Vagina (tissue), 2 donors: ENCODE measurements around the gene PAX8. TPM values are rescaled to one million over a fixed set of nuclear protein-coding genes. Genes with fewer than 3 reads are reported as not detected.

Experiments
- DNase-seq, 2 donors: peaks; one replicate each; pipeline ENCODE4 v3.0.0-alpha.2; 2017; ENCODE audit errors: extremely low spot score in 2 of 2
- H3K27ac ChIP-seq: fragments of 200-600 bp; sonication (generic); one replicate; pipeline ENCODE4 v1.5.1; 2019
- H3K27me3 ChIP-seq: fragments of 200-600 bp; sonication (generic); one replicate; pipeline ENCODE4 v1.5.1; 2019
- H3K36me3 ChIP-seq, 2 donors: fragments of 200-600 bp; sonication (generic); one replicate each; pipeline ENCODE4 v1.5.1; 2017 to 2019
- H3K4me1 ChIP-seq: fragments of 200-600 bp; sonication (generic); one replicate; pipeline ENCODE4 v1.5.1; 2019
- H3K4me3 ChIP-seq, 2 donors: fragments of 200-600 bp; sonication (generic); 1 replicate in 1 of 2; 2 replicates in 1 of 2; pipeline ENCODE4 v1.5.1; 2016 to 2019
- H3K9me3 ChIP-seq: fragments of 200-600 bp; sonication (generic); one replicate; pipeline ENCODE4 v1.5.1; 2019
- CTCF ChIP-seq, 3 experiments: fragments of 450-650 bp in 2 of 3; fragments of 200-600 bp in 1 of 3; sonication (generic) in 1 of 3; IDR thresholded peaks; one replicate each; pipeline ENCODE4 v1.5.1; 2017 to 2019; ENCODE audit warnings: antibody characterized with exemption in 3 of 3, mild to moderate bottlenecking in 2 of 3, moderate library complexity in 2 of 3
- POLR2A ChIP-seq, 2 donors: fragments of 450-650 bp; IDR thresholded peaks; one replicate each; pipeline ENCODE4 v1.6.1; 2017; ENCODE audit warnings: antibody characterized with exemption in 2 of 2, mild to moderate bottlenecking in 2 of 2, moderate library complexity in 2 of 2
- POLR2AphosphoS5 ChIP-seq, 2 donors: sonication (generic); formaldehyde crosslinking; IDR thresholded peaks; one replicate each; pipeline ENCODE4 v1.9.0; 2017; ENCODE audit warnings: antibody characterized with exemption in 2 of 2, mild to moderate bottlenecking in 2 of 2, low read depth in 1 of 2; ENCODE audit not compliant: insufficient read depth in 1 of 2
- intact Hi-C: fragments of 100-400 bp; cut with DNase I; formaldehyde crosslinking; loops from one replicate; pipeline ENCODE4 v1.15.1; 2023
- total RNA-seq: library from RNA; depleted of rRNA; stranded (reverse); fragments of >200 nt; gene quantifications from one replicate; pipeline ENCODE4 v1.2.3, GENCODE V29; 2016

The PAX8 gene
- total RNA-seq, 1 donor from 2014 or later = 1.7 TPM

GRCh38 chr2:113175042-113175628 is 103.6 kb downstream of the PAX8 start:
- intact Hi-C loops = no loop called here
- H3K4me3 ChIP-seq = peak overlapping the region in 1 of 2 donors; percentile 32
- no peaks in the 10 kb centered on the region for H3K27me3 ChIP-seq
- TF ChIP-seq CTCF (IDR thresholded peaks at IDR 0.05) = no peak
- no peak for TF ChIP-seq POLR2AphosphoS5 (IDR thresholded peaks at IDR 0.05; ENCODE audit: insufficient read depth in 1 of 2, low read depth in 1 of 2)
- no peak for TF ChIP-seq POLR2A (IDR thresholded peaks at IDR 0.05)
- no peaks in the 10 kb centered on the region for H3K36me3 ChIP-seq
- no peaks in the 10 kb centered on the region for H3K9me3 ChIP-seq
- DNase-seq = no peak
- no peak overlapping the region for H3K27ac ChIP-seq
- no peaks in the 10 kb centered on the region for H3K4me1 ChIP-seq

- Histone ChIP-seq H3K27ac (no peak overlapping the region), H3K36me3 (no peaks in the 10 kb centered on the region), H3K4me3 (peak overlapping the region in 1 of 2 donors; percentile 32), H3K27me3 (no peaks in the 10 kb centered on the region), H3K4me1 (no peaks in the 10 kb centered on the region), H3K9me3 (no peaks in the 10 kb centered on the region)
- TF ChIP-seq POLR2AphosphoS5 (IDR thresholded peaks at IDR 0.05; ENCODE audit: insufficient read depth in 1 of 2, low read depth in 1 of 2) (no peak), POLR2A (IDR thresholded peaks at IDR 0.05) (no peak), CTCF (IDR thresholded peaks at IDR 0.05) (no peak)
- DNase-seq = no peak
- intact Hi-C loops = no loop called here
These were observed 104.4 kb downstream of the PAX8 start for GRCh38 chr2:113174376-113174750.

DNA sequence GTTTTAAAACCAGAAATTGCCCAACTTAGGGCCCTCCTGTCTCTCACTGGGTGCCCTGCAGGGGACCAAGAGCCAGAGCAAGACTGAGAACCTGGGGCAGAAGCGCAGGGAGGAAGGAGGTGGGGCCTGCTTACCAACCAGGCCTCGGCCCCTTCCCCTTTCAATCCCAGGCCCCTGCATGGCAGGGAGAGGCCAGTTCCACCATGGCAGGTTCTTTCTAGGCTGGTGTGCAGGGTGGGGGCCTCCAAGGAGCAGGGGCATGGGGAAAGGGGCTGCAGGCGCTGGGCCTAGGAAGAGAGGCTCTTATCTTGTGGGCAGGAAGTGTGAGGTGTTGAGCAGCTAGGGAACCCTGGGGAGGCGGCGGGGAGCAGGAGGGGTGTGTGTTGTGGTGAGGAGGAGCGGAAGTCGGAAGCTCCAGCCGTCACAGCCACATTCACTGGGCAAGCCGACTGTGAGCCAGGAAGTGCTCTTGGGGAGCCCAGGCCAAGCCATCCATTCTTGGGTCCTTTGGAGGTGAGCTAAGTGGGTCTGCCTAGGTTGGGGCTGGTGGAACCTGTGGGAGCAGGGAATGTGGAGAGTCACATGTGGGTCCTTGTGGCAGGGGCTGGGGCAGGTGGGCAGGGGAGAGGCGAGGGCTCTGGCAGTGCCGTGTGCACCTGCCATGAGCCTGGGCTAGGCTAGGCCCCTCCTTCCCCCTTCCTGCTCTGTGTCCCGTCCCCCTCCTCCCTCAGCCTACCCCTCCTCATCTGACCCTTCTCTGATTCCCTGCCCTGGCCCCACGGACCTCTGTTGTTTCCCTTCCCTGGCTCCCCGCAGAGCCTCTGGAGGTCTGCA is 105.0 kb downstream of the PAX8 start, which contains the start of gene PSD4:
TSS of gene PSD4 (plus strand) at position 430 of the 834 bp plus-strand sequence. CDS start 8,486 bp downstream, outside the sequence.
- intact Hi-C loops = no loop called here
- no peaks in the 10 kb centered on the region for H3K4me1 ChIP-seq
- no peak for DNase-seq
- no peaks in the 10 kb centered on the region for H3K9me3 ChIP-seq
- no peaks in the 10 kb centered on the region for H3K36me3 ChIP-seq
- H3K4me3 ChIP-seq = peak within 1 kb of the TSS in 1 of 2 donors; percentile 32
- TF ChIP-seq POLR2A (IDR thresholded peaks at IDR 0.05) = no peak
- peak in 1 of 2 donors; percentile 55 for TF ChIP-seq POLR2AphosphoS5 (IDR thresholded peaks at IDR 0.05; ENCODE audit: insufficient read depth in 1 of 2, low read depth in 1 of 2)
- no peak for TF ChIP-seq CTCF (IDR thresholded peaks at IDR 0.05)
- H3K27me3 ChIP-seq = no peaks in the 10 kb centered on the region
- H3K27ac ChIP-seq = no peak within 1 kb of the TSS

GRCh38 chr2:113172721-113173541 is 105.8 kb downstream of the PAX8 start:
- no peaks in the 10 kb centered on the region for H3K27me3 ChIP-seq
- H3K36me3 ChIP-seq = no peaks in the 10 kb centered on the region
- no peak overlapping the region for H3K27ac ChIP-seq
- TF ChIP-seq POLR2A (IDR thresholded peaks at IDR 0.05) (no peak), CTCF (IDR thresholded peaks at IDR 0.05) (no peak), POLR2AphosphoS5 (IDR thresholded peaks at IDR 0.05; ENCODE audit: insufficient read depth in 1 of 2, low read depth in 1 of 2) (no peak)
- no peaks in the 10 kb centered on the region for H3K4me1 ChIP-seq
- H3K9me3 ChIP-seq = no peaks in the 10 kb centered on the region
- DNase-seq = no peak
- H3K4me3 ChIP-seq = no peak overlapping the region
- intact Hi-C loops = no loop called here
